ENCODE measurements around the gene RASSF10. TPM values are rescaled to one million over a fixed set of nuclear protein-coding genes. Genes with fewer than 3 reads are reported as not detected.
A peak's percentile ranks its signal among the peaks of the same experiment; 100 is the strongest.

RASSF10 gene
- total RNA-seq, 1 donor from 2014 or later: 4.8 TPM

GRCh38 chr11:13028322-13028721, 19.2 kb downstream of the RASSF10 start:
- Histone ChIP-seq H3K36me3 (no peaks in the 10 kb centered on the region), H3K9me3 (no peaks in the 10 kb centered on the region), H3K27ac (no peak overlapping the region), H3K27me3 (no peaks in the 10 kb centered on the region), H3K4me1 (peaks cover 5% of the 10 kb centered on the region), H3K4me3 (no peak overlapping the region)
- no peak for DNase-seq
- no peak for ATAC-seq
- intact Hi-C loops (cut with DNase I): no loop called here
- TF ChIP-seq CTCF (IDR thresholded peaks at IDR 0.05): no peak

GRCh38 chr11:13029872-13030271, 20.8 kb downstream of the RASSF10 start:
- ATAC-seq: no peak
- Histone ChIP-seq H3K4me3 (no peak overlapping the region), H3K4me1 (peaks cover 5% of the 10 kb centered on the region), H3K36me3 (no peaks in the 10 kb centered on the region), H3K9me3 (no peaks in the 10 kb centered on the region), H3K27ac (no peak overlapping the region), H3K27me3 (no peaks in the 10 kb centered on the region)
- intact Hi-C loops (cut with DNase I): no loop called here
- no peak for TF ChIP-seq CTCF (IDR thresholded peaks at IDR 0.05)
- no peak for DNase-seq

GRCh38 chr11:13030857-13031256, 21.7 kb downstream of the RASSF10 start:
- Histone ChIP-seq H3K36me3 (no peaks in the 10 kb centered on the region), H3K9me3 (no peaks in the 10 kb centered on the region), H3K27me3 (no peaks in the 10 kb centered on the region), H3K4me1 (peaks cover 5% of the 10 kb centered on the region), H3K27ac (no peak overlapping the region), H3K4me3 (no peak overlapping the region)
- no peak for TF ChIP-seq CTCF (IDR thresholded peaks at IDR 0.05)
- ATAC-seq (peak; percentile 66), DNase-seq (peak; percentile 73)
- intact Hi-C loops (cut with DNase I): no loop called here

GRCh38 chr11:13031349-13031748, 22.2 kb downstream of the RASSF10 start:
- H3K9me3 ChIP-seq: no peaks in the 10 kb centered on the region
- peaks cover 5% of the 10 kb centered on the region for H3K4me1 ChIP-seq
- ATAC-seq: no peak
- no peak overlapping the region for H3K27ac ChIP-seq
- DNase-seq: no peak
- TF ChIP-seq CTCF (IDR thresholded peaks at IDR 0.05): no peak
- no peaks in the 10 kb centered on the region for H3K36me3 ChIP-seq
- intact Hi-C loops (cut with DNase I): no loop called here
- H3K27me3 ChIP-seq: no peaks in the 10 kb centered on the region
- H3K4me3 ChIP-seq: no peak overlapping the region

GRCh38 chr11:13033760-13034533, 24.8 kb downstream of the RASSF10 start:
- intact Hi-C loops (cut with DNase I): no loop called here
- H3K4me1 ChIP-seq: peaks cover 5% of the 10 kb centered on the region
- H3K4me3 ChIP-seq: no peak overlapping the region
- ATAC-seq (no peak), DNase-seq (no peak)
- TF ChIP-seq CTCF (IDR thresholded peaks at IDR 0.05): no peak
- no peak overlapping the region for H3K27ac ChIP-seq
- H3K27me3 ChIP-seq: no peaks in the 10 kb centered on the region
- no peaks in the 10 kb centered on the region for H3K36me3 ChIP-seq
- no peaks in the 10 kb centered on the region for H3K9me3 ChIP-seq
